NCI-H226 (cell line): ENCODE results near the gene ARHGEF7.
A peak's percentile ranks its signal among the peaks of the same experiment; 100 is the strongest.

ENCODE experiments used
- DNase-seq: peaks from one replicate; pipeline ENCODE4 v3.0.0-alpha.2; 2015

ARHGEF7 gene

DNA sequence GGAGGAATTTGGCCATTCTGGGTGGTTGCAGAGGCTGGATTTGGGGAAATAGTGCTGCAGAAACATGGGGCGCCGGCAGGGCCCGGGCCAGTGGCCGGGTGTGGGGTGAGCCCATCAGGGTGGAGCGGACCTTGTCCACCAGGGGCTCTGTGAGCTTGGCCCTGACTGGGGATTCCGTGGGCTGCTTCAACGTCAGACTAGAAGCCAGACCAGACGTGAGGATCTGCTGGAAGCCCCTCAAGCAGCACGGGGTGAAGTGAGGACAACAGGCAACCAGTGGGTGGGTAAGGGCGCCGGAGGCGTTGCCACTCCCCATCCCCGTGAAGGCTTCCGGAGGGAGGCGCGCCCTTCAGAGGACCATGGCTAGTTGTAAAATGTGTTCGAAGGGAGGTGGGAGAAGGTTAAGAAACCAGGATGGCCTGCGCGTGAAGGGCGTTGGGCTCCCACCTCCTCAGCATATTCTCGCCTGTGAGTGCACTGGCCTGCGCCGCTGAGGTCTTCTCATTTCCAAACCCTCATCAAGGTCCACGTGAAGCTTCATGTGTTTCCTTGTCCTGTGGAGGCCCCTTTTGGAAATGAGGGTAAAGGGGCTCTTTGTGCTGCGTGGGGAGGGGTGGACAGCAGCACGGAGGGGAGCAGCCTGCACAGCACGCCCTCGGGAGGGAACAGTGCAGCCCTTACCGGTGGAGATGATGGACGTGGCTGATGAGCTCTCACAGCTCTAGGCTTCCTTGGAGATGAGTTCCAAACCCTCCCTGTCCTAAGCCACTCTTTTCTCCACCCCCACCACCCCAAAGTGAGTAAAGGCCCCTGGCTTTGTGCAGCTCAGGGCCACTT lies 213.7 kb downstream of the ARHGEF7 start:
- DNase-seq = no peak

DNA sequence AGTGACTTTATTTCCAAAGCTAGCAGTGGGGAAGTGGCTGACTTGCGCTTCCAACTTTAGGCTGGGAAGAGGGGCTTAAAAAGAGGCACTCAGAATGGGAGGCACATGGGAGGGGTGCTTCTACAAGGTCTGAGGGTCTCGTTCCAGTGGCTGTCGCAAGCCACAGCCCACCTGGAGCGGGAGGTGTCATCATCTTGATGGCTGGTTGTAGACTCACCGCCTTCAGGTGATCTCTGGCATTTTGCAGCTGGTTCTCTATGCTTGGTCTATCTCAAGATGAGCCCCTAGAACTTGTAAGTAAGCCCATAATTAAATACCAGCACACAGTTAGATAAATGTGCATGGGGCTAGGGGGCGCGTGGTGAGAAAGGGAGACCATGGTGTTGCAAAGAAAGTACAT lies 214.5 kb downstream of the ARHGEF7 start:
- DNase-seq = no peak

DNA sequence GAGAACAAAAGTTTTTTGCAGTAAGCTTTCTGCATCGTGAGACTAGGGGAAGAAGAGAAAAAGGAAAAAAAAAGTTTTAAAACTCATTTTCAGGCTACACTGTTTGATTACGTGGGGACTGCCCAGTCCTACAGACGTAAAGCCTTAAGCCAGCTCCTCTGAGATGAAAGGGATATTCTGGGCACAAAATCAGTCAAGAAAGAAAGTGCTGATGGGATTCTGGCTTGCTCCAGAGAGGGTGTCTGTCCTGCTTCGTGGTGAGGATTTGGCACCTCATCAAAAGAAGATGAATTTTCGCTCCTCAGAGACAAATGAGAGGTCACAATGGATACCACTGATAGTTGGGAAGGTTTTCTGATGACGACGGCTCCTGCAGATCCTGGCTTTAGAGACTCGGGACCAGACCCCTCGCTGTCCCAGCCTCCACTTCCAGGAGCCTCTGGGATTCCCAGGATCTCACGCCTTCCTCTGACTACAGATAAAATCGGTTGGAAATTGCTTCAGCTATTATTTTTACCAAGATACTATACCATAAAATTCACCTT lies 215.0 kb downstream of the ARHGEF7 start:
- no peak for DNase-seq

DNA sequence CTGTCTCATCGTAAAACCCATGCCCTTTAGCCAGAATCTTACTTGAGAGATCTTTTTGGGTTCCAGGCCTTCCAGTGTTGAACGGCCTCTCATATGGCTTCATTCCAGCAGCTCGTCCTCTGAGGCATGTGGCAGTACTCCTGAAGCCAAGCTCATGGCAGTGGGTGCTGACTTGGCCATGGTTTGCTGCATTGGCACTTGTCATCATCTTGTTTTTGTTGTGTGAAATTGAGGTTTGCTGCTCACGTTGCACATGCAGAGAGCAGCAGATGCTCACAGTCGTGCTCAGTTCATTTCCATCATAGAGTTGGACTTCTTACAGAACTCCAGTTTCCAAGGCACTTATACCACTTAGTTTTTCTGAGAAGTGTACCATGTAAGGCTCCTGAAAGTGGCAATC lies 220.2 kb downstream of the ARHGEF7 start:
- DNase-seq = no peak

- DNase-seq = no peak
These were observed 221.6 kb downstream of the ARHGEF7 start for GRCh38 chr13:111336666-111337065.

DNA sequence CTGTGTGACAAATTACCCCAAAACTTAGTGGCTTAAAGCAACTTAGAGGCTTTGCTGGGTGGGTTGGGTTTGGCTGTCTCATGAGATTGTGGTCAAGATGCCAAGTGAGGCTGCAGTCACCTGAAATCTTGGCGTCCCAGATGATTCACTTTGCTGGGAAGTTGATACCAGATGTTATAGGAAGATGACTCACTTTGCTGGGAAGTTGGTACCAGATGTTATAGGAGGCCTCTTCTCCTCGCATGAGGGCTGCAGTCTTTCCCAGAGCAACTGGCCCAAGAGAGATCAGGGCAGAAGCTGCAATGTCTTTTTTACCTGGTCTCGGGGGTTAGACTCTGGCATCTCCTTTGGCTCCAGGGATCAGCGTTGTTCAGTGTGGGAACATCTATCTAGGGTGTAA lies 222.1 kb downstream of the ARHGEF7 start:
- DNase-seq = peak; percentile 30

- DNase-seq = no peak
These were observed 222.6 kb downstream of the ARHGEF7 start for GRCh38 chr13:111337741-111338140.

GRCh38 chr13:111338841-111339240 lies 223.7 kb downstream of the ARHGEF7 start:
- no peak for DNase-seq

DNA sequence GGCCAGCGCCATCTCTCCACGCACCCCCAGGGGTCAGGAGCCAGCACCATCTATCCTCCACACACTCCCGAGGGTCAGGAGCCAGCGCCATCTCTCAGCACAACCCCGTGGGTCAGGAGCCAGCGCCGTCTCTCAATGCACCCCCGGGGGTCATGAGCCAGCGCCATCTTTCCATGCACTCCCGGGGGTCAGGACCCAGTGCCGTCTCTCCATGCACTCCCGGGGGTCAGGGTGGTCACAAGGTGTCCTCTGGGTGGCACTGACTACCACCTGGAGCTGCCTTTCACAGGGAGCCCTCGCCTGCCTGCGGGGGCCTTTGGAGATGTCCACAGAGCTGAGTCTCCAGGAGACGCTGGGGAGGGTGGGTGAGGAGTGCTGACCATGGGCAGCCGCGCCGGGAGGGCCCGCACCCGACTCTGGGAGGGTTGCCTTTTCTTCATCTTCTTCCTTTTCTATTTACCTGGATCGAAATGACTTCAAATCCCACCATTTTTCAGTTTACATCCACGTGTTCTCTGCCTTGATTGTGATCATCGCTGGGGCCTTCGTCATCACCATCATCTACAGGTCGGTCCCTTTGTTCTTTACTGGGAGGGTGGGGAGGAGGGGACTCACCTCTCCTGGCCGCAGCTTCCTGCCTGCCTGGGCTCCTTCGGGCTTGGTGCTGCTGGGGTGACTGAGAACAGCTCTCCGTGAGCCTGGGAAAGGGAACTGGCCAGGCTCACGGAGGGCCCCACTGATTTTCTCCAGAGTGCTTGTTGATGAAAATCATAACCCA lies 224.4 kb downstream of the ARHGEF7 start:
- DNase-seq = no peak

- no peak for DNase-seq
These were observed 226.8 kb downstream of the ARHGEF7 start for GRCh38 chr13:111341886-111342285.

DNA sequence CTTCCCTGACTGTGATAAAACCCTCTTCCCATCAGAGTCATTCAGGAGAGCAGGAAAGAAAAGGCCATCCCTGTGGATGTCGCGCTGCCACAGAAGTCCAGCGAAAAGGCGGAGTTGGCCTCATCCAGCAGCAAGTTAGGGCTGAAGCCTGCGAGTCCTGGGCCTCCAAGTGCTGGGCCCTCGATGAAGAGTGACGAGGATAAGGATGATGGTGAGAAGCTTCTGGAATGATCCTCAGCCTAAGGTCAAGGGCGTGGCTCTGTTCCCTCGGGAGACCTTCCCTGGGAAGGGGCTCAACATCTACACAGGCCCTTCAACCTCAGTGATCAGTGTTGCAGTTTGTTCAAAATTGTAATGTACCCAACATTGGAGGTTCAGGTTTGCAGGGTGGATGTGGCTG lies 227.6 kb downstream of the ARHGEF7 start:
- DNase-seq = no peak

GRCh38 chr13:111343186-111343805 lies 228.2 kb downstream of the ARHGEF7 start:
- DNase-seq = no peak

- DNase-seq = no peak
These were observed 229.5 kb downstream of the ARHGEF7 start for GRCh38 chr13:111344471-111345191.

DNA sequence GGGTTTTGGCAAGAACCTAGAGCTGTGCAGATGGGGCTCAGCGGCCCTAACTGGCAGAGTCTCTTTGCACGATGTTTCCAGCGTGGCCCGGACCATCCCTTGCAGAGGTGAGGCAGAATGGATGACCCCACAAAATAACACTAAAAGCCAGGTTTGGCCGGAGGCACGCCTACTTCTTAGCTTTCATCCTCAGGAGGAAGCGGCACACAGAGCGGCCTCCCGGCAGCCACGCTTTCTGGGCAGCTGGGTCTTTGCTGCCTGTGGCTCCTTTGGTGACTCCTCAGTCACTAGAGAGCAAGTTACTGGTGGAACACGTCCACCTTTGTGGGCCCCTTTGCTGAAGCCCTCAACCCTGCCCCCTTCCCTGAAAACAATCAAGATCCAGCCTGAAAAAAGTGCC lies 230.6 kb downstream of the ARHGEF7 start:
- DNase-seq = no peak

DNA sequence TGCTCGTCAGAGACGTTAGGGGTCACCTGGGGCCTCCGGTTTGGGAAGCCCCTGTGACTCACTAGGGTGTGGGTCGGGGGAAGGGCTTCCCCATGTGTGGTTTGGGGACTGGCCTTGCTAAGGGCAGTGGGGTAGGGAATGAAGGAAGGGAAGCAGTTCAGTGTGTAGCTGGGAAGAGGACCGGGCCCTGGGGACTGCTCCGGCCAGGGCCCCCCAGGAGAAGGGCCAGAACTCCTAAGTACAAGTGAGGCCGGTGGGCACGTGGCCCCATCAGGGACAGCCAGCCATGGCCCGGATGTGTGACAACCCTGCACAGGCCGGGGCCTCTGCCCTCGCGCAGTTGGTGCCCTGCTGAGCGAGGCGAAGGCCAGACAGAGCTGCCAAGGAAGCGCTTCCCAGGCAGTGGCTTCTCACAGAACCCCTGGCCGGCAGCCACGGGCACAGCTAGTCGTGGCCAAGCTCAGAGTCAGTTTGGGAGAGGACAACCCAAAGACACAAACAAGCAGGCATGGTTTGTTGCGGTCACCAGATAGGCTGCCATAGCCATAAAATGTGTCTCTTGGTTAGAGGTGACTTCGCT lies 231.1 kb downstream of the ARHGEF7 start:
- DNase-seq = no peak

- no peak for DNase-seq
These were observed 232.3 kb downstream of the ARHGEF7 start for GRCh38 chr13:111347438-111347837.

DNA sequence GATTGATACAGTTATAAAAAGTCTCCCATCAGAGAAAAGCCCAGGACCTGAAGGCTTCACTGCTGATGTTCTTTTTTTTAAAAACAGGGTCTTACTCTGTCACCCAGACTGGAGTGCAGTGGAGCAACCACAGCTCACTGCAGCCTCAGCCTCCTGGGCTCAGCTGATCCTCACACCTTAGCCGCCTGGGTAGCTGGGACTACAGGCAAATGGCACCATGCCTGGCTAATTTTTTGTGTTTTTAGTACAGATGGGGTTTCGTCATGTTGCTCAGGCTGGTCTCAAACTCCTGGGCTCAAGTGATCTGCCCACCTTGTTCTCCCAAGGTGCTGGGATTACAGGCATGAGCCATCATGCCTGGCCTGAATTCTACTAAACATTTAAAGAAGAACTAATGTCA lies 238.4 kb downstream of the ARHGEF7 start:
- no peak for DNase-seq

DNA sequence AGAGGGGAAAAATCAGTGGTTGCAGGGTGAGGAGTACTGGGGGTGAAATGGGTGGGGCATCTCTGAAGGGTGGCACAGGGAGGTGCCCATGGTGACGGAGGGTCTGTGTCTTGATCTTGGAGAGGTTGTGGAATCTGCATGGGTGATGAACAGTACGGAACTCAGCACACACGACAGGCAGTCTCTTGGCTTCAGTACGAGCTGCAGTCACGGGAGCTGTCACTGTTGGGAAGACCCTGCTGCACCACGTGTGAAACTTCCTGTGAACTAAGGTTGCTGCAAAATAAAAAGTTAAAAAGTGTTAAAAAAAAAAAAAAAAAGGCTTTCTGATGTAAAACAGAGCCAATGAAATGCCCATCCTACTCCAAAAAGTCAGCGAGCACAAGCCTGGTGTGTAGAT lies 239.7 kb downstream of the ARHGEF7 start:
- DNase-seq = no peak
